ENCODE results near the gene KLHL35.

DNA sequence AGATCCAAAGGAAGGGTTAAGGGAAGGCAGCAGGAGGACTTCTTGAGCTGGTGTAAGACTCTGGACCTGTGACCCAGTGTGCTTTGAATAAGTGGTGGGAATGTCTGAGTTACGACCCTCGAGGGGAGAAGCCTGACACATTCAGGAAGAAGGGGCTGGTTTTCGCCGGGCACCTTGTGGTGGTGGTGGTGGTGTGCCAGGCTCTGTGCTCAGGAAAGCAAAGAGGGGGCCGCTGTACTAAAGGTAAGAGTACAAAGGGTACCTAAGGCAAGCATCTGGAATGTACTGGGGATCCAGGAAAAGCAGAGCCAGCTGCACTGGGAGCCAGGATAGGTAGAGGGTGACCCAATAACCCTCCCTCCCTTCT is 6.3 kb downstream of the KLHL35 start:
- TF ChIP-seq, protein P1, sequence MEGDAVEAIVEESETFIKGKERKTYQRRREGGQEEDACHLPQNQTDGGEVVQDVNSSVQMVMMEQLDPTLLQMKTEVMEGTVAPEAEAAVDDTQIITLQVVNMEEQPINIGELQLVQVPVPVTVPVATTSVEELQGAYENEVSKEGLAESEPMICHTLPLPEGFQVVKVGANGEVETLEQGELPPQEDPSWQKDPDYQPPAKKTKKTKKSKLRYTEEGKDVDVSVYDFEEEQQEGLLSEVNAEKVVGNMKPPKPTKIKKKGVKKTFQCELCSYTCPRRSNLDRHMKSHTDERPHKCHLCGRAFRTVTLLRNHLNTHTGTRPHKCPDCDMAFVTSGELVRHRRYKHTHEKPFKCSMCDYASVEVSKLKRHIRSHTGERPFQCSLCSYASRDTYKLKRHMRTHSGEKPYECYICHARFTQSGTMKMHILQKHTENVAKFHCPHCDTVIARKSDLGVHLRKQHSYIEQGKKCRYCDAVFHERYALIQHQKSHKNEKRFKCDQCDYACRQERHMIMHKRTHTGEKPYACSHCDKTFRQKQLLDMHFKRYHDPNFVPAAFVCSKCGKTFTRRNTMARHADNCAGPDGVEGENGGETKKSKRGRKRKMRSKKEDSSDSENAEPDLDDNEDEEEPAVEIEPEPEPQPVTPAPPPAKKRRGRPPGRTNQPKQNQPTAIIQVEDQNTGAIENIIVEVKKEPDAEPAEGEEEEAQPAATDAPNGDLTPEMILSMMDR (IDR thresholded peaks at IDR 0.05; ENCODE audit: poor library complexity), result no peak
- TF ChIP-seq EZH2phosphoT487 (IDR thresholded peaks at IDR 0.05; ENCODE audit: low read depth, severe bottlenecking, unreplicated experiment) (no peak), EZH2 (IDR thresholded peaks at IDR 0.05; ENCODE audit: borderline replicate concordance) (no peak)
